ENCODE measurements around the gene TAGLN.

- TF ChIP-seq CTCF (IDR thresholded peaks at IDR 0.05; ENCODE audit: low read depth, low read length), result no peak
- TF ChIP-seq EZH2phosphoT487 (IDR thresholded peaks at IDR 0.05; ENCODE audit: low read depth), result no peak
These were observed 15.4 kb downstream of the TAGLN start for GRCh38 chr11:117214404-117215110.

Data from OCI-LY3 (cell line).